Endothelial cell of umbilical vein (primary cell): Measurements from ENCODE around the gene RAP1GAP. TPM values are rescaled to one million over a fixed set of nuclear protein-coding genes. Genes with fewer than 3 reads are reported as not detected.

Experiments
- BruUV-seq: library from RNA; stranded (reverse); fragments of 400-500 nt; replicated peaks from 2 replicates; lab custom pipeline; 2021; lab: Mats Ljungman, UMichigan
- CTCF ChIA-PET: fragments of 300-600, 350-600 bp; sonication (Branson Sonifier 250); formaldehyde crosslinking; loops from one replicate; lab custom pipeline; 2021; ENCODE audit warnings: antibody characterized with exemption, inconsistent platforms; lab: Charles Lee
- POLR2A ChIA-PET: fragments of 300-600, 350-600 bp; sonication (Branson Sonifier 250); formaldehyde crosslinking; loops from one replicate; lab custom pipeline; 2021; ENCODE audit warnings: antibody characterized with exemption, inconsistent platforms; lab: Charles Lee
- DNase-seq: peaks from one replicate; pipeline ENCODE4 v3.0.0-alpha.2; 2011; ENCODE audit warnings: low read depth, low spot score
- FAIRE-seq: peaks from 2 replicates; lab custom pipeline; 2011; peaks lifted over from hg19 to GRCh38; lab: Jason Lieb, UNC
- H2AFZ ChIP-seq: 2 replicates; pipeline ENCODE4 v1.6.0; 2012; ENCODE audit warnings: low read depth, low read length, control low read depth, inconsistent platforms
- H3K27ac ChIP-seq: 2 replicates; pipeline ENCODE4 v1.5.1; 2011; ENCODE audit warnings: low read depth, mild to moderate bottlenecking, control low read depth, low read length, moderate library complexity; ENCODE audit not compliant: insufficient read depth
- H3K27me3 ChIP-seq, 2 experiments: 2 replicates each; pipeline versions ENCODE4 v1.6.0 to v1.6.1; 2011; ENCODE audit warnings: low read length in 2 of 2, mixed read lengths in 1 of 2; ENCODE audit not compliant: control insufficient read depth in 2 of 2, insufficient read depth in 2 of 2
- H3K36me3 ChIP-seq, 2 experiments: 2 replicates in 1 of 2; 3 replicates in 1 of 2; pipeline ENCODE4 v1.5.1; 2011; ENCODE audit warnings: low read length in 2 of 2, mild to moderate bottlenecking in 1 of 2, moderate library complexity in 1 of 2; ENCODE audit not compliant: control insufficient read depth in 2 of 2, insufficient read depth in 2 of 2; ENCODE audit errors: extremely low read depth in 1 of 2
- H3K4me1 ChIP-seq: 3 replicates; pipeline ENCODE4 v1.5.1; 2011; ENCODE audit warnings: mild to moderate bottlenecking, low read length; ENCODE audit not compliant: control insufficient read depth, insufficient read depth; ENCODE audit errors: extremely low read depth
- H3K4me2 ChIP-seq: 2 replicates; pipeline ENCODE4 v1.6.1; 2011; ENCODE audit warnings: low read length, control low read depth, mixed read lengths; ENCODE audit not compliant: insufficient read depth
- H3K4me3 ChIP-seq, 3 experiments: fragments of 200-600 bp in 1 of 3; sonication (generic), shearing (Covaris generic) in 1 of 3; replicated peaks in 1 of 3; 2 replicates each; pipeline ENCODE4 v1.5.1; 2011 to 2016; ENCODE audit warnings: control low read depth in 3 of 3, low read length in 3 of 3, mild to moderate bottlenecking in 2 of 3, inconsistent platforms in 1 of 3, low read depth in 1 of 3, moderate library complexity in 1 of 3; ENCODE audit not compliant: insufficient read depth in 1 of 3
- H3K79me2 ChIP-seq: 2 replicates; pipeline ENCODE4 v1.6.0; 2012; ENCODE audit warnings: low read length, inconsistent platforms; ENCODE audit not compliant: control insufficient read depth, insufficient read depth
- H3K9ac ChIP-seq: replicated peaks from 2 replicates; pipeline ENCODE3; 2011; ENCODE audit warnings: low read length, control low read depth; ENCODE audit not compliant: insufficient read depth; ENCODE audit errors: extremely low read depth
- H3K9me1 ChIP-seq: replicated peaks from 3 replicates; pipeline ENCODE4 v1.6.0; 2011; ENCODE audit warnings: mild to moderate bottlenecking, low read length; ENCODE audit not compliant: control insufficient read depth, insufficient read depth; ENCODE audit errors: extremely low read depth
- H3K9me3 ChIP-seq: replicated peaks from 2 replicates; pipeline ENCODE4 v1.5.1; 2012; ENCODE audit warnings: low read length, inconsistent platforms; ENCODE audit not compliant: control insufficient read depth, insufficient read depth
- H4K20me1 ChIP-seq: replicated peaks from 2 replicates; pipeline ENCODE3; 2011; ENCODE audit warnings: mild to moderate bottlenecking, low read length; ENCODE audit not compliant: control insufficient read depth, insufficient read depth; ENCODE audit errors: extremely low read depth
- EZH2 ChIP-seq: IDR thresholded peaks from 2 replicates; pipeline ENCODE4 v1.6.1; 2012; ENCODE audit warnings: borderline replicate concordance, low read depth, mild to moderate bottlenecking, moderate library complexity, low read length, inconsistent platforms; ENCODE audit not compliant: severe bottlenecking
- FOS ChIP-seq: IDR thresholded peaks from 2 replicates; pipeline ENCODE4 v1.6.1; 2011; ENCODE audit warnings: mild to moderate bottlenecking, low read length, moderate library complexity, borderline replicate concordance; ENCODE audit not compliant: insufficient read depth
- GATA2 ChIP-seq: IDR thresholded peaks from 2 replicates; pipeline ENCODE4 v1.7.0; 2011; ENCODE audit warnings: low read depth, mild to moderate bottlenecking, moderate library complexity, mixed read lengths, low read length; ENCODE audit not compliant: insufficient read length, insufficient read depth
- JUN ChIP-seq: IDR thresholded peaks from 2 replicates; pipeline ENCODE4 v1.6.1; 2011; ENCODE audit warnings: borderline replicate concordance, low read depth; ENCODE audit not compliant: insufficient read length, insufficient read depth
- MYC ChIP-seq: IDR thresholded peaks from one replicate; pipeline ENCODE4 v1.6.1; 2011; ENCODE audit warnings: mild to moderate bottlenecking, low read depth, low read length
- POLR2A ChIP-seq: IDR thresholded peaks from 2 replicates; pipeline ENCODE4 v1.6.1; 2012; ENCODE audit warnings: low read depth, mild to moderate bottlenecking, control low read depth, low read length
- POLR2AphosphoS5 ChIP-seq: IDR thresholded peaks from 2 replicates; pipeline ENCODE4 v1.6.1; 2012; ENCODE audit warnings: low read depth, mild to moderate bottlenecking, control low read depth, low read length, moderate library complexity; ENCODE audit not compliant: insufficient read depth
- dilution Hi-C: fragments of 300-500 bp; cut with MboI; formaldehyde crosslinking; loops from one replicate; pipeline ENCODE4 v1.15.0; 2019; ENCODE audit warnings: low sequenced_read_pairs; ENCODE audit not compliant: extremely low pct_ligation_motif_present
- intact Hi-C: fragments of 100-400 bp; cut with micrococcal nuclease; formaldehyde crosslinking; loops from one replicate; pipeline ENCODE4 v1.10.0; 2022
- polyA plus RNA-seq, 4 experiments: library from polyadenylated mRNA; depleted of rRNA in 3 of 4; stranded (reverse) in 3 of 4; unstranded in 1 of 4; fragments of >200 nt; gene quantifications; 2 replicates each; pipeline versions ENCODE4 v1.2.1 to v1.2.3, GENCODE V29; 2011 to 2012; ENCODE audit warnings: missing spikeins in 1 of 4
- total RNA-seq: library from RNA; stranded (reverse); gene quantifications from 2 replicates; pipeline ENCODE4 v1.2.3, GENCODE V29; 2021
- TF ChIP-seq, protein P1 (sequence below): IDR thresholded peaks from 2 replicates; pipeline ENCODE4 v1.6.1; 2011; ENCODE audit not compliant: insufficient read depth, insufficient read length
- TF ChIP-seq, protein P2 (sequence below), 2 donors: IDR thresholded peaks; 1 replicate in 1 of 2; 2 replicates in 1 of 2; pipeline ENCODE4 v1.5.1; 2011; ENCODE audit warnings: low read length in 2 of 2, mild to moderate bottlenecking in 2 of 2, moderate library complexity in 2 of 2, control low read depth in 1 of 2, inconsistent platforms in 1 of 2, low read depth in 1 of 2; ENCODE audit not compliant: insufficient read depth in 1 of 2; ENCODE audit errors: extremely low read depth in 1 of 2

The RAP1GAP gene
- total and polyA plus RNA-seq, 2 donors (not counting 3 experiments of a cell fraction or from before 2014, with no cell fraction given) = 0.07 to 0.20 TPM

DNA sequence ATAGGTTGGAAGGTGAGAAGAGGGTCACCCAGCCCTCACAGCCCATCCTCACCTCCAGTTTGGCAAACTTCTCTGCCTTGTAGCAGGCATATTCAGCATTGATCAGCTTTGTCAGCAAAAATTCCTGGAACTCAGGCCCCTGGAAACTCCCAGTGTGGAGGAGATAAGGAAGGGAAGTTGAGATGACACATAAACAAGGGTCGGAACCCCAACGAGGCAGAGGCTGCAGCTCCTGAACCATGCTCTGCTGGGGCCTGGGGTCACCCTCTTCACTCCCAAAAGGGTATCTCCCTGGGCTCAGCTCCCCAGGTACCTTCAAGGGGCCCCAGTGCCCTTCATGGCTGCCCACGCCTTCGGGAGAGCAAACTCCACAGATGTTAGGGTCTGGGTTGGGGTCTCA is 60.4 kb downstream of the RAP1GAP start:
- CTCF ChIA-PET = no interaction called here
- POLR2A ChIA-PET = no interaction called here
- Histone ChIP-seq H3K27ac (no peak overlapping the region), H3K9ac (no peak overlapping the region), H3K9me3 (no peaks in the 10 kb centered on the region), H3K4me1 (no peaks in the 10 kb centered on the region), H4K20me1 (no peaks in the 10 kb centered on the region), H3K27me3 (peaks cover 0 to 4% of the 10 kb centered on the region in 2 experiments), H3K4me3 (no peak overlapping the region), H3K79me2 (no peaks in the 10 kb centered on the region), H3K36me3 (no peaks in the 10 kb centered on the region), H2AFZ (no peak overlapping the region), H3K4me2 (no peak overlapping the region), H3K9me1 (no peaks in the 10 kb centered on the region)
- FAIRE-seq (no peak), DNase-seq (no peak)
- BruUV-seq = no TSS peak
- TF ChIP-seq MYC = no peak
- no peak for TF ChIP-seq JUN
- no peak for TF ChIP-seq EZH2
- no peak for TF ChIP-seq FOS
- TF ChIP-seq, protein P1, sequence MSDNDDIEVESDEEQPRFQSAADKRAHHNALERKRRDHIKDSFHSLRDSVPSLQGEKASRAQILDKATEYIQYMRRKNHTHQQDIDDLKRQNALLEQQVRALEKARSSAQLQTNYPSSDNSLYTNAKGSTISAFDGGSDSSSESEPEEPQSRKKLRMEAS = no peak
- TF ChIP-seq POLR2A = no peak
- TF ChIP-seq GATA2 = no peak
- TF ChIP-seq POLR2AphosphoS5 = no peak
- TF ChIP-seq, protein P2, sequence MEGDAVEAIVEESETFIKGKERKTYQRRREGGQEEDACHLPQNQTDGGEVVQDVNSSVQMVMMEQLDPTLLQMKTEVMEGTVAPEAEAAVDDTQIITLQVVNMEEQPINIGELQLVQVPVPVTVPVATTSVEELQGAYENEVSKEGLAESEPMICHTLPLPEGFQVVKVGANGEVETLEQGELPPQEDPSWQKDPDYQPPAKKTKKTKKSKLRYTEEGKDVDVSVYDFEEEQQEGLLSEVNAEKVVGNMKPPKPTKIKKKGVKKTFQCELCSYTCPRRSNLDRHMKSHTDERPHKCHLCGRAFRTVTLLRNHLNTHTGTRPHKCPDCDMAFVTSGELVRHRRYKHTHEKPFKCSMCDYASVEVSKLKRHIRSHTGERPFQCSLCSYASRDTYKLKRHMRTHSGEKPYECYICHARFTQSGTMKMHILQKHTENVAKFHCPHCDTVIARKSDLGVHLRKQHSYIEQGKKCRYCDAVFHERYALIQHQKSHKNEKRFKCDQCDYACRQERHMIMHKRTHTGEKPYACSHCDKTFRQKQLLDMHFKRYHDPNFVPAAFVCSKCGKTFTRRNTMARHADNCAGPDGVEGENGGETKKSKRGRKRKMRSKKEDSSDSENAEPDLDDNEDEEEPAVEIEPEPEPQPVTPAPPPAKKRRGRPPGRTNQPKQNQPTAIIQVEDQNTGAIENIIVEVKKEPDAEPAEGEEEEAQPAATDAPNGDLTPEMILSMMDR (IDR thresholded peaks at IDR 0.05; ENCODE audit: extremely low read depth in 1 of 2, insufficient read depth in 1 of 2, low read depth in 1 of 2, low read length in 2 of 2) = no peak
- dilution Hi-C loops (no loop called here), intact Hi-C loops (no loop called here)
